HepG2 (cell line): ENCODE measurements around the gene P2RY6. TPM values are rescaled to one million over a fixed set of nuclear protein-coding genes. Genes with fewer than 3 reads are reported as not detected.
"Not testable (repeated sequence)": the region's sequence is repeated elsewhere in the genome, so short reads cannot be mapped to it uniquely, and the experiment has no call there.

Experiments
- ATAC-seq: fragments of 200-7000 bp; cut with Tn5 transposase; 3 replicates; pipeline ENCODE4 v1.9.1; 2020; ENCODE audit warnings: mild to moderate bottlenecking, moderate library complexity
- BruUV-seq: library from RNA; stranded (reverse); fragments of 400-500 nt; replicated peaks from 2 replicates; lab custom pipeline; 2021; lab: Mats Ljungman, UMichigan
- CTCF ChIA-PET: fragments of 300-600 bp; formaldehyde crosslinking; extraction: SDS; loops from one replicate; lab custom pipeline; 2021; ENCODE audit warnings: low total read pairs, inconsistent platforms, low intra/inter-chr PET ratio; lab: Yijun Ruan, JAX
- POLR2A ChIA-PET: fragments of 350-600 bp; sonication (Branson Sonifier 250); formaldehyde crosslinking; loops from one replicate; lab custom pipeline; 2020; ENCODE audit warnings: antibody characterized with exemption, inconsistent platforms; lab: Yijun Ruan, JAX
- DNase-seq: peaks from one replicate; pipeline ENCODE4 v3.0.0-alpha.2; 2015; ENCODE audit warnings: low spot score
- FAIRE-seq: peaks from 3 replicates; lab custom pipeline; 2011; peaks lifted over from hg19 to GRCh38; lab: Jason Lieb, UNC
- H2AFZ ChIP-seq: one replicate; pipeline ENCODE4 v1.6.1; 2011; ENCODE audit warnings: low read length, inconsistent platforms
- H3K27ac ChIP-seq: fragments of 300-600 bp; 3 replicates; pipeline ENCODE4 v1.8.0; 2011; ENCODE audit warnings: mixed run types, mild to moderate bottlenecking, mixed read lengths, low read length, inconsistent platforms; ENCODE audit not compliant: insufficient read depth; ENCODE audit errors: extremely low read length
- H3K27me3 ChIP-seq, 2 experiments: fragments of 200-600 bp in 1 of 2; 2 replicates in 1 of 2; 3 replicates in 1 of 2; pipeline versions ENCODE4 v1.6.0 to v1.8.0; 2011; ENCODE audit warnings: low read length in 2 of 2, mild to moderate bottlenecking in 2 of 2, moderate library complexity in 2 of 2, inconsistent platforms in 1 of 2; ENCODE audit not compliant: insufficient read depth in 2 of 2, control insufficient read depth in 1 of 2
- H3K36me3 ChIP-seq, 2 experiments: fragments of 200-600 bp in 1 of 2; replicated peaks in 1 of 2; 2 replicates in 1 of 2; 3 replicates in 1 of 2; pipeline versions ENCODE4 v1.5.1 to v1.8.0; 2011; ENCODE audit warnings: low read length in 2 of 2, inconsistent platforms in 1 of 2; ENCODE audit not compliant: insufficient read depth in 2 of 2, control insufficient read depth in 1 of 2
- H3K4me1 ChIP-seq: 2 replicates; pipeline ENCODE4 v1.5.1; 2012; ENCODE audit warnings: low read length, inconsistent platforms; ENCODE audit not compliant: insufficient read depth
- H3K4me2 ChIP-seq: 2 replicates; pipeline ENCODE4 v1.6.0; 2011; ENCODE audit warnings: low read depth, low read length, inconsistent platforms
- H3K4me3 ChIP-seq, 3 experiments: fragments of 200-600 bp in 1 of 3; sonication (generic), shearing (Covaris generic) in 1 of 3; replicated peaks in 1 of 3; 2 replicates each; pipeline ENCODE4 v1.5.1; 2011 to 2016; ENCODE audit warnings: low read length in 3 of 3, inconsistent platforms in 2 of 3, low read depth in 2 of 3, mild to moderate bottlenecking in 2 of 3, control low read depth in 1 of 3, mixed read lengths in 1 of 3; ENCODE audit not compliant: insufficient read depth in 1 of 3
- H3K79me2 ChIP-seq: one replicate; pipeline ENCODE4 v1.6.1; 2011; ENCODE audit warnings: low read length, inconsistent platforms; ENCODE audit not compliant: insufficient read depth
- H3K9ac ChIP-seq: 2 replicates; pipeline ENCODE4 v1.6.0; 2011; ENCODE audit warnings: mild to moderate bottlenecking, low read depth, low read length, inconsistent platforms; ENCODE audit not compliant: insufficient read depth
- H3K9me3 ChIP-seq: 2 replicates; pipeline ENCODE4 v1.5.1; 2012; ENCODE audit warnings: mild to moderate bottlenecking, low read length
- H4K20me1 ChIP-seq: 2 replicates; pipeline ENCODE4 v1.6.0; 2011; ENCODE audit warnings: inconsistent platforms, mild to moderate bottlenecking, low read length, moderate library complexity; ENCODE audit not compliant: insufficient read depth
- HMG20A ChIP-seq: IDR thresholded peaks from 2 replicates; pipeline ENCODE4 v1.6.1; 2016; ENCODE audit warnings: borderline replicate concordance
- ZKSCAN5 ChIP-seq: sonication (generic); formaldehyde crosslinking; IDR thresholded peaks from 2 replicates; pipeline ENCODE4 v1.5.1; 2020; ENCODE audit warnings: mild to moderate bottlenecking, missing genetic modification reagents
- ZNF274 ChIP-seq: sonication (generic); formaldehyde crosslinking; IDR thresholded peaks from 2 replicates; pipeline ENCODE4 v1.5.1; 2020; ENCODE audit warnings: mild to moderate bottlenecking, missing genetic modification reagents
- ZNF34 ChIP-seq: sonication (generic); formaldehyde crosslinking; IDR thresholded peaks from 2 replicates; pipeline ENCODE4 v1.4.0; 2020; ENCODE audit warnings: mild to moderate bottlenecking, missing genetic modification reagents, borderline replicate concordance
- ZNF720 ChIP-seq: sonication (generic); formaldehyde crosslinking; IDR thresholded peaks from 2 replicates; pipeline ENCODE4 v1.4.0; 2020; ENCODE audit warnings: missing genetic modification reagents
- ZNF850 ChIP-seq: sonication (generic); formaldehyde crosslinking; conservative IDR thresholded peaks from 2 replicates; pipeline ENCODE4 v1.9.0; 2021; ENCODE audit warnings: mild to moderate bottlenecking, missing genetic modification reagents
- WGBS: methylation state at CpG from one replicate; pipeline ENCODE4 v1.1.6; 2017; ENCODE audit warnings: low lambda C conversion rate; 5-methylcytosine and 5-hydroxymethylcytosine counted together
- in situ Hi-C: cut with HindIII; loops from 2 replicates; pipeline ENCODE4 v1.10.0; 2017; ENCODE audit warnings: low pct_unique_long_range_greater_than_20kb; ENCODE audit not compliant: extremely low pct_ligation_motif_present
- intact Hi-C: fragments of 100-400 bp; cut with micrococcal nuclease; formaldehyde crosslinking; loops from one replicate; pipeline ENCODE4 v1.10.0; 2022; ENCODE audit not compliant: unreplicated experiment
- polyA plus RNA-seq, 8 experiments: library from polyadenylated mRNA; depleted of rRNA in 3 of 8; stranded (reverse) in 7 of 8; unstranded in 1 of 8; fragments of >200 nt; fragmentation: Illumina TruSeq in 4 of 8; extraction: Trizol in 4 of 8; gene quantifications; 2 replicates each; pipeline versions ENCODE4 v1.2.1 to v1.2.3, GENCODE V29; 2011 to 2016; ENCODE audit warnings: low read depth in 4 of 8, missing spikeins in 1 of 8, mixed read lengths in 1 of 8; ENCODE audit not compliant: insufficient read depth in 1 of 8
- total RNA-seq, 5 experiments: library from RNA; depleted of rRNA; stranded (reverse); fragments of >200 nt; fragmentation: Illumina TruSeq; extraction: Trizol; gene quantifications; 2 replicates each; pipeline ENCODE4 v1.2.3, GENCODE V29; 2016; ENCODE audit warnings: low read depth in 1 of 5
- TF ChIP-seq, protein P1 (sequence below): IDR thresholded peaks from 2 replicates; pipeline ENCODE4 v1.6.1; 2012; ENCODE audit warnings: inconsistent platforms

P2RY6 gene
- total and polyA plus RNA-seq, 2 of the 13 experiments (the other 11 are each of a cell fraction or from before 2014, with no cell fraction given): 0.09 to 0.29 TPM

DNA sequence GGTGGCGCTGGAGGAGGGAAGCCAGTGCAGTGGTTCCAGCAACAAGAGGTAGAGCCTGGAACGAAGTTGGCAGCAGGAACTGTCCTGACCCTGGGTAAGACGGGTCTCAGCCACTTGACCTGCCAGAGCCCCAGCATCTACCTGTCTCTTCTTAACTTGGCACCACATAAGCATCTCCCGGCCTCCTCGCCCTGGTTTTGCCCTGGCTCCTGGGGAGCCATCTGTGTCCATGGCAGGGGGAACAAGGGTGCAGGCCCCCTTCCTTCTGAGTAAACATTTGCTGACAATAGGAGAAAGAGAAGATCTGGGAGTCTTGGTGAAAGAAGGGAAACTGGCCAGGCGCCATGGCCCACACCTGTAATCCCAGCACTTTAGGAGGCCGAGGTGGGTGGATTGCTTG is 41.2 kb upstream of the P2RY6 start:
- TF ChIP-seq ZKSCAN5 (CRISPR knock-in tag) (no peak), ZNF720 (no peak), ZNF274 (no peak), ZNF34 (CRISPR knock-in tag) (no peak), ZNF850 (CRISPR knock-in tag) (no peak), HMG20A (CRISPR knock-in tag) (no peak)
- TF ChIP-seq, protein P1, sequence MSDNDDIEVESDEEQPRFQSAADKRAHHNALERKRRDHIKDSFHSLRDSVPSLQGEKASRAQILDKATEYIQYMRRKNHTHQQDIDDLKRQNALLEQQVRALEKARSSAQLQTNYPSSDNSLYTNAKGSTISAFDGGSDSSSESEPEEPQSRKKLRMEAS: no peak
- TF ChIP-seq, all 625 proteins: peak for 0
- peaks cover 16% of the 10 kb centered on the region for H3K4me1 ChIP-seq
- in situ Hi-C loops (no loop called here), intact Hi-C loops (no loop called here)
- H2AFZ ChIP-seq: no peak overlapping the region
- DNase-seq: no peak
- H3K79me2 ChIP-seq: no peaks in the 10 kb centered on the region
- FAIRE-seq: no peak
- no peak overlapping the region for H3K27ac ChIP-seq
- no peaks in the 10 kb centered on the region for H3K9me3 ChIP-seq
- H3K27me3 ChIP-seq: peaks cover 0 to 4% of the 10 kb centered on the region in 2 experiments; a peak in 1 of 5 replicates
- H3K4me2 ChIP-seq: no peak overlapping the region
- POLR2A ChIA-PET: no interaction called here
- no peak for ATAC-seq
- CTCF ChIA-PET: no interaction called here
- no peak overlapping the region for H3K9ac ChIP-seq
- no peaks in the 10 kb centered on the region for H4K20me1 ChIP-seq
- BruUV-seq: no TSS peak
- no peaks in the 10 kb centered on the region for H3K36me3 ChIP-seq
- no peak overlapping the region for H3K4me3 ChIP-seq
- 52% methylated on average over 7 of the region's 7 CpGs for WGBS

DNA sequence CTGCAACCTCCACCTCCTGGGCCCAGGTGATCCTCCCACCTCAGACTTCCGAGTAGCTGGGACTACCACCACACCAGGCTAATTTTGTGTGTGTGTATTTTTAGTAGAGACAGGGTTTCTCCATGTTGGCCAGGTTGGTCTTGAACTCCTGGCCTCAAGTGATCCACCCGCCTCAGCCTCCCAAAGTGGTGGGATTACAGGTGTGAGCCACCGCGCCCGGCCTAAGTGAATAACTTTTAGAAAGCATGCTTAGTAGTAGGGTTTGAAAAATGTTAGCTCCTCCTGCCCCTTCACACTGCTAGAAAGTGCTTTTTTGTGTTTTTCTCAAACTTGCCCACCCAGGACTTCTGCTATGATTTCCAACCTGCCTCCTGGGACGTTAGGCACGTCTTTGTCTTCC is 39.7 kb upstream of the P2RY6 start:
- ATAC-seq, H3K27ac ChIP-seq, DNase-seq, H2AFZ ChIP-seq, FAIRE-seq, POLR2A ChIA-PET, H3K27me3 ChIP-seq, H3K9me3 ChIP-seq, H3K36me3 ChIP-seq, BruUV-seq, intact Hi-C loops, H3K79me2 ChIP-seq, H3K4me2 ChIP-seq, H4K20me1 ChIP-seq, CTCF ChIA-PET, H3K9ac ChIP-seq, H3K4me3 ChIP-seq, in situ Hi-C loops: not testable (repeated sequence)
- 85% methylated on average over 6 of the region's 7 CpGs for WGBS
- peaks cover 26% of the 10 kb centered on the region for H3K4me1 ChIP-seq
